ENCODE measurements around the gene CTXN3.
A peak's percentile ranks its signal among the peaks of the same experiment; 100 is the strongest.

Gene CTXN3

GRCh38 chr5:127700237-127700766 is 51.4 kb downstream of the CTXN3 start:
- DNase-seq, result no peak

GRCh38 chr5:127702434-127702833 is 53.6 kb downstream of the CTXN3 start:
- DNase-seq, result no peak

- no peak for DNase-seq
Measured at GRCh38 chr5:127702926-127703561, 54.2 kb downstream of the CTXN3 start, which contains the start of gene CCDC192. TSS of gene CCDC192 (plus strand) at chr5:127703391. CDS start at chr5:127703446, 55 bp downstream.

DNA sequence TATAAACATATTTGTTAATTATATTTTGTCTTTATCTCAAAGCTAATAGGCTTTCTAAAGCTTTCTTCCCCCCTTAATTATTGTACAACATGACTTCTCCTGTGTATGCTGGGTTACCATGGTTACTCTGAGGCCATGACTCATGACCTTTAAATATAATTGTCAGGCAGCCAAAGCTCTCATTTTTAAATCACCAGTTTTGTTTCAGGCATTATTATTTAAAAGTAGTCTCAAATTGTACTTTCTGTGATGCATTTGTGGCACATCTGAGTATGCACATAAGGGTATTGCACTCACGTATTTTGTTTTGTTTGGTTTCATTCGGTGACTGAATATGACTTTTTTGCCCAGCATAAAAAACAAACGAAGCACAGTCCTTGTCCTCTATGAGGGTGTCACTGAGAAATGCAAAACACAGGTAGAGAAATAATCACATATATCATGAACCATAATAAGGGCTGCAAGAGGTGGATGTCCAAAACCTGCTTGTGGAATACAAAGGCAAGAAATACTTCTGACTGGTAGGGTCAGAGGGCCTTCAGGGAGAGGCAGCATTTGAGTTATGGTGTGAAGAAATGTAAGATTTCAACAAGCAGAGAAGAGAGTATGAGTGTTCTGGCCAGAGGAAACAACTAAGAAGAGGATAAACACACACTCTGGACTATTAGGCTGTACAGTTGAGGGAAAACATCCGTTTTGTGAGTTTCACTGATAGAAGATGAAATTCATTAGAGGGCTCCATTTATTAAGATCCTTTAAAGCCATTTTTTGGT is 56.4 kb downstream of the CTXN3 start:
- peak; percentile 38 for DNase-seq

GRCh38 chr5:127706691-127707090 is 57.8 kb downstream of the CTXN3 start:
- DNase-seq, result no peak

DNA sequence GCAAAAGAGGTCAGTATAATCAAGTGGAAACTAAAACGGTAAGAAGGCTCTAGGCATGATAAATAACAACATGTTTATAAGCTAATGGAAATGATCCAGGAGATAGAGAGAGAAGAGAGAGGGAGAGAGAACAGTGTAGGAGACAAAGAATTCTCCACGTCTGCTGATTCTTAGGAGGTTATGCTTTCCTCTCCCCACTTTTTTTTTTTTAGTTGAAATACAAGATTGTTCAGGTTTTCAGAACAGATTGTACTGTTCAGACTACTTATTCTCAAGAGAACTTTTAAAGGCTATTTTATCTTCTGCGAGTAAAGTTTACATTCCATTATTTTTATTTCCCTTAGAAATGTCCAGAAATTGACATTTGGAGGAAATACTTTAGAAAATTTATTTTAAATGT is 58.3 kb downstream of the CTXN3 start:
- DNase-seq, result no peak
